ENCODE data around the gene TANGO6. TPM values are rescaled to one million over a fixed set of nuclear protein-coding genes. Genes with fewer than 3 reads are reported as not detected.

The TANGO6 gene
- total and polyA plus RNA-seq, 12 donors, result 1.9 to 17.9 (median 10.9) TPM

DNA sequence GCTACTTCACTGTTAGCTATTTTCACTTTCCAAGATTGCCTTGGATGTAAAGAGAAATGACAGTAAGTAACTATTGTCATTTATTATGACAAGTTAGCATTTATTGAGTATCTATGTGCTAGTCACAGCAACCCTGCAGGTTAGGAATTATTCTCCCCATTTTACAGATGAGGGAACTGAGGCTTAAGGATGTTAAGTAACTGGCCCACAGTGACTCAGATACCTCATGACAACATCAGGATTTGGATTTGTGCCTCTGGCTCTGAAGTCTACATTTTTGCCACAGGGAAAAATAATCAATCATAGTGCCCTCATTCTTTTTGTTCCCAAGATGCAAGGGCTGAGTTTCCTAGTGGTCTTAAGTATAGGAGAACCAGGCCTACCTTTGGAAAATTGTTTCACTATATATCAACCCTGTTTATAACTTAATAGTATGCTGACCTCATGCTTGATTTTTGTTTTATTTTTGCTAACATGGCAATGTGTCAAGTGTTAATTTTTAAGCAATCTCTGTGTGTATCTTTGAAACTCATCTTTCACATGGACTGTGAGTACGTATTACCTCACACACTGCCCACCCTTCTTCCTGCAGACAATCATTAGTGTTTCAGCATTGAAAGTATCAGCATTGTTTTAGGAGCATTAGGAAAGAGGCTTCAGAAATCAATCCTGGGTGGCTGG, 105.0 kb downstream of the TANGO6 start:
- H3K4me3 ChIP-seq, result no peak overlapping the region
- WGBS, 4 donors, result 93 to 100% (median 98%) methylated on average over 1 of the region's 1 CpG
- no peaks in the 10 kb centered on the region for H3K9me3 ChIP-seq (replicated peaks in 1 of 3)
- H3K27me3 ChIP-seq, result no peaks in the 10 kb centered on the region
- no peaks in the 10 kb centered on the region for H3K36me3 ChIP-seq (replicated peaks in 1 of 2)
- H3K4me1 ChIP-seq (replicated peaks in 1 of 2), result no peaks in the 10 kb centered on the region
- intact Hi-C loops (cut with DNase I), result no loop called here
- no peak for TF ChIP-seq POLR2A (IDR thresholded peaks at IDR 0.05)
- TF ChIP-seq, protein P1, sequence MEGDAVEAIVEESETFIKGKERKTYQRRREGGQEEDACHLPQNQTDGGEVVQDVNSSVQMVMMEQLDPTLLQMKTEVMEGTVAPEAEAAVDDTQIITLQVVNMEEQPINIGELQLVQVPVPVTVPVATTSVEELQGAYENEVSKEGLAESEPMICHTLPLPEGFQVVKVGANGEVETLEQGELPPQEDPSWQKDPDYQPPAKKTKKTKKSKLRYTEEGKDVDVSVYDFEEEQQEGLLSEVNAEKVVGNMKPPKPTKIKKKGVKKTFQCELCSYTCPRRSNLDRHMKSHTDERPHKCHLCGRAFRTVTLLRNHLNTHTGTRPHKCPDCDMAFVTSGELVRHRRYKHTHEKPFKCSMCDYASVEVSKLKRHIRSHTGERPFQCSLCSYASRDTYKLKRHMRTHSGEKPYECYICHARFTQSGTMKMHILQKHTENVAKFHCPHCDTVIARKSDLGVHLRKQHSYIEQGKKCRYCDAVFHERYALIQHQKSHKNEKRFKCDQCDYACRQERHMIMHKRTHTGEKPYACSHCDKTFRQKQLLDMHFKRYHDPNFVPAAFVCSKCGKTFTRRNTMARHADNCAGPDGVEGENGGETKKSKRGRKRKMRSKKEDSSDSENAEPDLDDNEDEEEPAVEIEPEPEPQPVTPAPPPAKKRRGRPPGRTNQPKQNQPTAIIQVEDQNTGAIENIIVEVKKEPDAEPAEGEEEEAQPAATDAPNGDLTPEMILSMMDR (IDR thresholded peaks at IDR 0.05), result no peak
- no peak overlapping the region for H3K27ac ChIP-seq
- peak in 1 of 7 donors; percentile 16 for DNase-seq

DNA sequence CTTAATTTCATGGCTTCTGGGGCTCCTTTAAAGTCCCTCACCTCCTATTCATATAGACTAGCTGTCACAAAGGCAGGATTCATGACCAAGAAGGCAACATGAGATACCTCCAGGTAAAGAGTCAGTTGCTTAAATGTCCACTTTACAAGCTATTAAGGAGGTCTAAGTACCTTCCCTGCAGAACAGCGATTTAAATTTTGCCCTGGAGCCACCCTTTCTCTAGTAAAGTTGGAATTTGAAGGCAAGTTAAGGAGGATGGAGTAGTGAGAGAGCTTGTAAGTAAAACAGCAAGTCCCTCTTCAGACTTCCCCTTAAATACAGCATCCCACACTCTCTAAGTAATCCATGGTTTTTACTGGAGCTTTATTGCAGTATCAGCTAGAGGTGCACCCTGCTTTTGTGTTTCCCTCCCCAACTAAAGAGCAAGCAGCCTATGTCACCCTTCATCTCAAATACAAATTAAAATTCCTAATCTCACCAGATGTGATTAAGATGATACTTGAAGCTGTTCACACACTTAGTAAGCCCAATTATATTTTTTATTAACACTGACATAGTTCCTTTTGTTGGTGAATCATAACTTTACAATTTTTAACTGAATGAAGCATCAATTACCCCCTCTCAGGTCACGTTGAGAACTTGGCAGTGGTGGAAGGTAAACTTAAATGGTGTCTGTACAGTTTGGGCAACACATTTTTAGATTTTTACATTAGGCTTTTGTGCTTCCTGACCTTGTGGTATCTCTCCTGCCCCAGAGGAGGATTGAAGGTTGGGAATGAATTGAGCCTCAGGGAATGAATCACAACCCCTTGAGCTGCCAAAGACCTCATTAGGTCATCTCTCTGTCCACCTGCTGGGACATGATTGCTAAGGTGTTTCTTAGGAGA, 108.9 kb downstream of the TANGO6 start:
- intact Hi-C loops (cut with DNase I), result no loop called here
- Histone ChIP-seq H3K36me3 (replicated peaks in 1 of 2) (no peaks in the 10 kb centered on the region), H3K27me3 (no peaks in the 10 kb centered on the region), H3K9me3 (replicated peaks in 1 of 3) (no peaks in the 10 kb centered on the region), H3K4me3 (no peak overlapping the region), H3K27ac (no peak overlapping the region), H3K4me1 (replicated peaks in 1 of 2) (no peaks in the 10 kb centered on the region)
- DNase-seq, result no peak
- WGBS, 4 donors, result 62 to 72% (median 68%) methylated on average over 2 of the region's 2 CpGs
- no peak for TF ChIP-seq POLR2A (IDR thresholded peaks at IDR 0.05)
- TF ChIP-seq, protein P1 (IDR thresholded peaks at IDR 0.05), result no peak

DNA sequence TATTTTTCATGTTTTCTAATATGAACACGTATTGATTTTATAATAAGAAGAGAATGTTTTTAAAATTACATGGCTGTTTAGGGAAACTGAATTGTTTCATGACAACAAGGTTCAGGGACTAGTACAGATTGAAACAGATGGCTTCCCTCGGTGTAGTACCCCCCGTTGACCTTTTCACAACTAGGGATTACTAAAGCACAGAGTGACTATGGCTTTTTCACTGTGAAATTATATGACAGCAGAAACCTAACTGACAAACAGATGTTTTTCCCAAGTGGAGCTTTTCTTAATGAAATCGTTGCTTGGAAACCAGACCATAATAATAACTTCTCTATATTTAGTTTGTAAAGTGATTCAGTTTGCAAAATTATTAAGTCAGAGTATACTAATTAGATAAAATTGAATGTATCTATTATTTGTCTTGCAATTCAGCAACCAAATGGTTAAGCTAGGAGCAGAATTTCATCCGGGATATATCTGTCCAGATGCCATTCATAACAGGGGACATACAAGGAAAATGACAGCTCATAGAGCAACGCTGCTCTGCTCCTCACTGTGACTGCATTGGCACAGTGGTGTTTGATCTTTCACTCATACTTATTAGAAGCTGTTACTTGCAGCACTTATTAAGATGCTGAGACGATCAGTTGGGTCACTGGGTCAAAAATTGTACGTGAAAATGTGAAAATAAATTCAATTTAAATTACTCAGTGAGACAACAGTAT, 111.7 kb downstream of the TANGO6 start:
- Histone ChIP-seq H3K4me1 (replicated peaks in 1 of 2) (no peaks in the 10 kb centered on the region), H3K27ac (no peak overlapping the region), H3K27me3 (no peaks in the 10 kb centered on the region), H3K36me3 (replicated peaks in 1 of 2) (no peaks in the 10 kb centered on the region), H3K9me3 (replicated peaks in 1 of 3) (no peaks in the 10 kb centered on the region), H3K4me3 (no peak overlapping the region)
- intact Hi-C loops (cut with DNase I), result no loop called here
- TF ChIP-seq POLR2A (IDR thresholded peaks at IDR 0.05), result no peak
- TF ChIP-seq, protein P1 (IDR thresholded peaks at IDR 0.05), result no peak
- DNase-seq, result no peak
- 60 to 69% (median 66%) methylated on average over 8 of the region's 8 CpGs for WGBS, 4 donors

DNA sequence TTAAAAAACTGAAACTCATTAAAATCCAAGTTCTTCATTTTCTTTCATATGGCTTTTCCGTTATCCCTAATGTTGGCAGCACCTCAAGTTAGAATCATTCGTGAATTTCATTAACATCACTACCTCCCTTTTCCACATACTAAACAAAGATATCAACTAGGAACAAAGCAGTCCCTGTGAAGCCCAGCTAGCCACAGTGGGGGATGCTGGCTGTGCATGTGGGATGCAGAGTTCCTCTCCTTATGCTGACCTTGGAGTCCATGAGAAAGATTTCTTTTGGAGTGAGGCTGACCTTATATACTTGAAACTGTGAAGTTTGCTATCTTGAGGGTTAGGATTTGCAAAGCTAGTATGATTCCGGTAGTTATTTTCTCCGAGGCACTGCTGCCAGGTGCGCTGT, 117.6 kb downstream of the TANGO6 start:
- H3K36me3 ChIP-seq (replicated peaks in 1 of 2), result no peaks in the 10 kb centered on the region
- TF ChIP-seq, protein P1 (IDR thresholded peaks at IDR 0.05), result no peak
- no peak for TF ChIP-seq POLR2A (IDR thresholded peaks at IDR 0.05)
- DNase-seq, result no peak
- no peak overlapping the region for H3K4me3 ChIP-seq
- H3K27ac ChIP-seq, result no peak overlapping the region
- 85 to 93% (median 89%) methylated on average over 4 to 5 of the region's 5 CpGs for WGBS, 4 donors
- no peaks in the 10 kb centered on the region for H3K9me3 ChIP-seq (replicated peaks in 1 of 3)
- H3K27me3 ChIP-seq, result no peaks in the 10 kb centered on the region
- no peaks in the 10 kb centered on the region for H3K4me1 ChIP-seq (replicated peaks in 1 of 2)
- intact Hi-C loops (cut with DNase I), result no loop called here

Data from adrenal gland (tissue), 12 donors.